HG02571 (cell line): ENCODE results near the gene ZBTB20.

Experiments used
- ATAC-seq: cut with Tn5 transposase; IDR thresholded peaks from one replicate; pipeline ENCODE4 v1.9.1; 2021; ENCODE audit warnings: mild to moderate bottlenecking, moderate library complexity; ENCODE audit not compliant: unreplicated experiment

The ZBTB20 gene

GRCh38 chr3:114606336-114606735 lies 540.8 kb downstream of the ZBTB20 start:
- no peak for ATAC-seq

GRCh38 chr3:114600571-114600970 lies 546.5 kb downstream of the ZBTB20 start:
- no peak for ATAC-seq

- ATAC-seq: no peak
Observed at GRCh38 chr3:114597871-114598270, 549.2 kb downstream of the ZBTB20 start.

- ATAC-seq: no peak
Observed at GRCh38 chr3:114597012-114597411, 550.1 kb downstream of the ZBTB20 start.

- no peak for ATAC-seq
Observed at GRCh38 chr3:114596147-114596546, 550.9 kb downstream of the ZBTB20 start.

- no peak for ATAC-seq
Observed at GRCh38 chr3:114595522-114596028, 551.5 kb downstream of the ZBTB20 start.

GRCh38 chr3:114590309-114591047 lies 556.6 kb downstream of the ZBTB20 start:
- ATAC-seq: no peak

- ATAC-seq: no peak
Observed at GRCh38 chr3:114587986-114588385, 559.1 kb downstream of the ZBTB20 start.

- no peak for ATAC-seq
Observed at GRCh38 chr3:114586119-114586518, 561.0 kb downstream of the ZBTB20 start.

GRCh38 chr3:114585687-114586086 lies 561.4 kb downstream of the ZBTB20 start:
- ATAC-seq: no peak

GRCh38 chr3:114584734-114585371 lies 562.2 kb downstream of the ZBTB20 start:
- no peak for ATAC-seq

- ATAC-seq: peak; percentile 82
Observed at GRCh38 chr3:114582929-114583328, 564.2 kb downstream of the ZBTB20 start.

- no peak for ATAC-seq
Observed at GRCh38 chr3:114572364-114573062, 574.6 kb downstream of the ZBTB20 start.

GRCh38 chr3:114571363-114571762 lies 575.7 kb downstream of the ZBTB20 start:
- ATAC-seq: no peak

GRCh38 chr3:114569186-114569585 lies 577.9 kb downstream of the ZBTB20 start:
- ATAC-seq: no peak

- no peak for ATAC-seq
Observed at GRCh38 chr3:114567771-114568170, 579.3 kb downstream of the ZBTB20 start.

- ATAC-seq: no peak
Observed at GRCh38 chr3:114566767-114567166, 580.3 kb downstream of the ZBTB20 start.

- ATAC-seq: peak; percentile 66
Observed at GRCh38 chr3:114566162-114566755, 580.8 kb downstream of the ZBTB20 start.

- ATAC-seq: no peak
Observed at GRCh38 chr3:114565216-114565615, 581.9 kb downstream of the ZBTB20 start.

GRCh38 chr3:114563720-114564119 lies 583.4 kb downstream of the ZBTB20 start:
- no peak for ATAC-seq

GRCh38 chr3:114562557-114562956 lies 584.5 kb downstream of the ZBTB20 start:
- no peak for ATAC-seq
